ENCODE measurements around the gene KLF6.

The KLF6 gene

GRCh38 chr10:3754727-3755439, 30.1 kb downstream of the KLF6 start:
- no peaks in the 10 kb centered on the region for H3K79me2 ChIP-seq (ENCODE audit: insufficient read depth, low read length)
- H3F3A ChIP-seq (ENCODE audit: insufficient read depth, low read length): no peaks in the 10 kb centered on the region
- no peak overlapping the region for H3K9ac ChIP-seq (ENCODE audit: low read length)
- H3K4me1 ChIP-seq (ENCODE audit: insufficient read depth, low read length, severe bottlenecking): peaks cover 8% of the 10 kb centered on the region
- H3K27me3 ChIP-seq (ENCODE audit: insufficient read depth, low read length): no peaks in the 10 kb centered on the region
- H3K4me2 ChIP-seq (ENCODE audit: low read length): no peak overlapping the region
- H3K9me2 ChIP-seq (ENCODE audit: low read depth, low read length): no peaks in the 10 kb centered on the region
- H3K36me3 ChIP-seq (ENCODE audit: insufficient read depth, low read length): no peaks in the 10 kb centered on the region
- H4K20me1 ChIP-seq (ENCODE audit: insufficient read depth, low read length): no peaks in the 10 kb centered on the region
- TF ChIP-seq CTCF (IDR thresholded peaks at IDR 0.05; ENCODE audit: low read length): no peak
- no peak overlapping the region for H3K27ac ChIP-seq (ENCODE audit: low read depth, low read length, poor library complexity, severe bottlenecking)
- H3K9me3 ChIP-seq (ENCODE audit: low read length): no peaks in the 10 kb centered on the region
- H3K4me3 ChIP-seq (ENCODE audit: low read depth, low read length, poor library complexity, severe bottlenecking): no peak overlapping the region
- no peak overlapping the region for H2AFZ ChIP-seq (ENCODE audit: low read length)

DNA sequence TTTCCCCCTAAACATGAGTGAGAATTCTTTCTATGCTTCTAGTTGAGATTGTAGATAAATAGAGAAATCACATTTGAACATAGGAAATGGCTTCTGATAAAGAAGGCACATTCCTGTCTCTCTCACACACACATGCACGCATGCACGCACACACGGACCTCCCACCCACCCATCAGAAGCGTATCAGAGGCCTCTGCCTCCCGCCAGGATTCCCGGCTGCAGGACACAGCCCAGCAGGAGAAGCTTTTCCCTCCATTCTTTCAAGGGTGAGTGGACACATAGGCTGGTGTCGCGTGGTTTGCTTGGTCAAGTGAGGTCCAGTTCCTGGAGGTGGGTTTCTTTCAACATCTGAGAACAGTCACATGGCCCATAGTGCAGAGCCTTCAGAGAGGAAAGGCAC, 34.2 kb downstream of the KLF6 start:
- Histone ChIP-seq H3K4me1 (ENCODE audit: insufficient read depth, low read length, severe bottlenecking) (no peaks in the 10 kb centered on the region), H3K79me2 (ENCODE audit: insufficient read depth, low read length) (no peaks in the 10 kb centered on the region), H3K9me2 (ENCODE audit: low read depth, low read length) (no peaks in the 10 kb centered on the region), H3K4me3 (ENCODE audit: low read depth, low read length, poor library complexity, severe bottlenecking) (no peak overlapping the region), H4K20me1 (ENCODE audit: insufficient read depth, low read length) (no peaks in the 10 kb centered on the region), H3K9me3 (ENCODE audit: low read length) (no peaks in the 10 kb centered on the region), H3K4me2 (ENCODE audit: low read length) (no peak overlapping the region), H3K9ac (ENCODE audit: low read length) (no peak overlapping the region), H2AFZ (ENCODE audit: low read length) (no peak overlapping the region), H3K27ac (ENCODE audit: low read depth, low read length, poor library complexity, severe bottlenecking) (no peak overlapping the region), H3K36me3 (ENCODE audit: insufficient read depth, low read length) (no peaks in the 10 kb centered on the region), H3K27me3 (ENCODE audit: insufficient read depth, low read length) (no peaks in the 10 kb centered on the region), H3F3A (ENCODE audit: insufficient read depth, low read length) (no peaks in the 10 kb centered on the region)
- no peak for TF ChIP-seq CTCF (IDR thresholded peaks at IDR 0.05; ENCODE audit: low read length)

DNA sequence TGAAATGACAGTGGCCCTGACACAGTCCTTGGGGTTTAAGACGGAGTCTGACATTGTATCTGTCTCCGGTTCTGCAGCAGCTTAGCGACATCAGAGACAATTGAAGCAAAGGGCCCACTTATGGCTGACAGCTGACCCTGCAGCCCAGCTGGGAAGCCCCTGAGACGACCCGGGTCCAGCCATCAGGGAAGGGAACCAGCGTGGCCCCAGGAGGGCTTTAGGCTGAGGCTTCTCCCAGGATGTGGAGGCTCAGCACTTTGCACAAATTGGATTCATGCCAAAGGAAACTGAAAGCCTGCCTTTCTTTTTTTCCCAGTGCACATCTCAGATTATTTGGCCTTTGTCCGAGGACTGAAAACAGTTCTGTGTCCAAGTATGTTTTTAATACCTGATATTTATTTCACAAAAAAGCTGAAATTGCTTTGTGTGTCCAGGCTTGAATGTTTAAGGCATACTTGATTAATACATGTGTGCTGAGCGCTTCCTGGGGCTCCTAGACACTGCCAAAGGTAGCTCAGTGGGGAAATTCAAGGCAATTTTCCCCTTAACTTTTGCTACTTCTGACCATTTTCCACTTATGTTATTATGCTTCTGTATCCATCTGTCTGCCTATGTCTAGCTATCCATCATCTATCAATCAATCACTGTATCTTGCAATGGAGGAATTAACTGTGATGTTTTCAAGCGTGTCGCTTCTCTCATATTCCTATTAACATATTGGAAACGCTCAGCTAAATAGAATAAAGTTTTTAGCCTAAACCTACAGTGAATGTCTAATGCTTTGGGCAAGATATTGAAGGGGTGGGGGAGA, 34.8 kb downstream of the KLF6 start:
- Histone ChIP-seq H3K4me3 (ENCODE audit: low read depth, low read length, poor library complexity, severe bottlenecking) (no peak overlapping the region), H2AFZ (ENCODE audit: low read length) (no peak overlapping the region), H3K36me3 (ENCODE audit: insufficient read depth, low read length) (no peaks in the 10 kb centered on the region), H4K20me1 (ENCODE audit: insufficient read depth, low read length) (no peaks in the 10 kb centered on the region), H3K79me2 (ENCODE audit: insufficient read depth, low read length) (no peaks in the 10 kb centered on the region), H3K27ac (ENCODE audit: low read depth, low read length, poor library complexity, severe bottlenecking) (no peak overlapping the region), H3F3A (ENCODE audit: insufficient read depth, low read length) (no peaks in the 10 kb centered on the region), H3K9me2 (ENCODE audit: low read depth, low read length) (no peaks in the 10 kb centered on the region), H3K9me3 (ENCODE audit: low read length) (no peaks in the 10 kb centered on the region), H3K9ac (ENCODE audit: low read length) (no peak overlapping the region), H3K4me2 (ENCODE audit: low read length) (no peak overlapping the region), H3K4me1 (ENCODE audit: insufficient read depth, low read length, severe bottlenecking) (no peaks in the 10 kb centered on the region), H3K27me3 (ENCODE audit: insufficient read depth, low read length) (no peaks in the 10 kb centered on the region)
- TF ChIP-seq EZH2 (IDR thresholded peaks at IDR 0.05; ENCODE audit: borderline replicate concordance, low read length): no peak
- no peak for TF ChIP-seq CTCF (IDR thresholded peaks at IDR 0.05; ENCODE audit: low read length)

Data from OCI-LY1 (cell line).